Occipital lobe (tissue), 2 donors: ENCODE results near the gene TEKT2. TPM values are rescaled to one million over a fixed set of nuclear protein-coding genes. Genes with fewer than 3 reads are reported as not detected.

Experiments used
- DNase-seq: peaks from one replicate; lab custom pipeline; 2025; lab: John Stamatoyannopoulos, UW
- total RNA-seq: library from RNA; depleted of rRNA; stranded (reverse); fragments of >200 nt; gene quantifications from one replicate; pipeline ENCODE4 v1.2.3, GENCODE V29; 2014

The TEKT2 gene, protein sequence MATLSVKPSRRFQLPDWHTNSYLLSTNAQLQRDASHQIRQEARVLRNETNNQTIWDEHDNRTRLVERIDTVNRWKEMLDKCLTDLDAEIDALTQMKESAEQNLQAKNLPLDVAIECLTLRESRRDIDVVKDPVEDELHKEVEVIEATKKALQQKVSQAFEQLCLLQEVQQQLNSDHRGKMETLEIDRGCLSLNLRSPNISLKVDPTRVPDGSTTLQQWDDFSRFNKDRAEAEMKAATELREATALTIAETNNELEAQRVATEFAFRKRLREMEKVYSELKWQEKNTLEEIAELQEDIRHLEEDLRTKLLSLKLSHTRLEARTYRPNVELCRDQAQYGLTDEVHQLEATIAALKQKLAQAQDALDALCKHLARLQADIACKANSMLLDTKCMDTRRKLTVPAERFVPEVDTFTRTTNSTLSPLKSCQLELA
- 9.2 TPM for total RNA-seq

DNA sequence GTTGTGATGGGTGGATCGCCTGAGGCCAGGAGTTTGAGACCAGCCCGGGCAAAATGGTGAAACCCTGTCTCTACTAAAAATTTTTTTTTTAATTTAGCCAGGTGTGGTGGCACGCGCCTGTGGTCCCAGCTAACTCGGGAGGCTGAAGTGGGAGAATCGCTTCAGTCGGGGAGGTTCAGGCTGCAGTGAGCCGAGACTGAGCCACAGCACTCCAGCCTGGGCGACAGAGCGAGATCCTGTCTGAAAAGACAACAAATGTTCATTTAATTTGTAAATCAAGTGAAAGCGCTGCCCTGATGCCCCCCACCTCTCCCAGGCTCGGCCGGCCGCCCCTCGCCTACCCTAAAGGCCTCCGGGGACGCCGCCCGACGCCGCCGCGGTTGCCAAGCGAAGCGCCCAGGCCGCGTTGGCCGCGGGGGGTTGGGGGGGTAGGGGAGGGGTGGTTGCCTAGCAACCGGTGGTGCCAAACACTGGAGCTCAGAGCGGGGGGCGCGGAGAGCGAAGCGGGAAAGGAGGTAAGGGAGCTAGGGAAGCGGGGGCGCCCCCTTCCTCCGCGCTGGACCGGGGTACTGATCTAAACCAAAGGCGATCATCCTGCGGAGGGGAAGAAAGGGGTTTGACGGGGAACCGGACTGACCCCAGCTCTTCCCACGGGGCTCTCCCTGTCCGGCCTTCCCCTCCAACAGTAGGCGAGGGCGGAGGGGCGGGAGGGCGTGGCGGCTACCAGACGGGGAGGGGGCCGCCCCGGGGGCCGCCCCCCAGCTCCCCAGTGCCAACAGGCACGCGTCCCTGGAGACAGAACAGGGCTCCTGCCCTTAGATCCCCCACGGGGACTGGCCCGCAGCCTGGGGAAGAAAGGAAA, at the start of gene TEKT2:
TSS of gene TEKT2 (plus strand) at position 460 of the 862 bp plus-strand sequence. CDS start 828 bp downstream, outside the sequence.
- no peak for DNase-seq

DNA sequence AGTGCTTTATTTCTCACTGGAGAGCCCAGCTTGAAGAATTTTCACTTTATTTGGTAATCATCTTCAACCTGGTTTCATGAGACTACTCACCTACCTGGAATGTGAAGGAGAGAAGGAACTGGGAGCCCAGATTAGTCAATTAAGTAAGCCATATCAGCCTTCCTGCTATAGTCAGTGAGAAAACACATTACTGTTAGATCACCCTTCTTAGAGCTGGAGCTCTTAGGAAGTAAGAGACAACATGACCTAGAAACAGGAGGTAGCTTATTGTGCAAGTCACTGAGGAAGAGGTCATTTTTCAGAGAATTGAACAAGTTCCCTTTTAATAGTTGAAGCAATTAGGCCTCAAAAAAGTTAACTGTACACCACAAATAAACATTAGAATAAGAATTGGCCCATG, 49.2 kb upstream of the TEKT2 start:
- no peak for DNase-seq

DNA sequence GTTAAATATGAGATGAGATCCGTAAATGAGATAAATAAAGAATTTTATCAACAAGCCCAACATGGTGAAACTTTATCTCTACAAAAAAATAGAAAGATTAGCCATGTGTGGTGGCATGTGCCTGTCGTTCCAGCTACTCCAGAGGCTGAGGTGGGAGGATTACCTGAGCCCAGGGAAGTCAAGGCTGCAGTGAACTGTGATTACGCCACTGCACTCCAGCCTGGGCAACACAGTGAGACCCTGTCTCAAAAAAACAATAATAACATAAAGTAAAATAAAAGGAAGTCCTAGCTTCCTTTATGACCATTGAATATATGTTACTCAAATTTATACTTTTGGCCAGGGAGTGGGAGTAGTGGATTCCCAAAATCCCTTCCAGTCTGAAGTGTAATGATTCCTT, 48.7 kb upstream of the TEKT2 start:
- no peak for DNase-seq

DNA sequence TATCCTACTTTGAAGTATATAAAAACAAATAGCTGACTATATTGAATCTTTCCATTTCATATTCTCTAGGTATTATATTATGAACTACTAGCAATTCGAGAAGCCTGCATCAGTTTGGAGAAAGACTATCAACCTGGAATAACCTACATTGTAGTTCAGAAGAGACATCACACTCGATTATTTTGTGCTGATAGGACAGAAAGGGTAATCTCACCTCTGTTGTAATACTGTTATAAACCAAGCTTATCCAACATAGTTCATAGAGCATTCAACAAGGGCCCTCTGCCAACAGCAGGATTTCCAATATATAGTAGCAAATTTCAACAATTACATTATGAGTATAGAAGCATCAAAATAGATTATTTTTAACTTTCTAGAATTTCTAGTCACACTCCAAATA, 43.7 kb upstream of the TEKT2 start:
- no peak for DNase-seq

DNA sequence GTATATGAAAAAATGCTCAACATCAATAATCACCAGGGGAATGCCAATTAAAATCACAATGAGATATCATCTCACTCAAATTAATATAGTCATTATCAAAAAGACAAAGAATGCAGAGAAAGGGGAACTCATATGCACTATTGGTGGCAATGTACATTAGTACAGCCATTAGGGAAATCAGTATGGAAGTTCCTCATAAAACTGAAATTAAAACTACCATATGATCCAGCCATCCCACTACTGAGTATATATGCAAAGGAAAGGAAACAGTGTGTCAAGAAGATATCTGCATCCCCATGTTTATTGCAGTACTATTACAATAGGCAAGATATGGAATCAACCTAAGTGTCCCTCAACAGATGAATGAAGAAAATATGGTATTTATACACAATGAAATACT, 32.1 kb upstream of the TEKT2 start:
- DNase-seq, result no peak

DNA sequence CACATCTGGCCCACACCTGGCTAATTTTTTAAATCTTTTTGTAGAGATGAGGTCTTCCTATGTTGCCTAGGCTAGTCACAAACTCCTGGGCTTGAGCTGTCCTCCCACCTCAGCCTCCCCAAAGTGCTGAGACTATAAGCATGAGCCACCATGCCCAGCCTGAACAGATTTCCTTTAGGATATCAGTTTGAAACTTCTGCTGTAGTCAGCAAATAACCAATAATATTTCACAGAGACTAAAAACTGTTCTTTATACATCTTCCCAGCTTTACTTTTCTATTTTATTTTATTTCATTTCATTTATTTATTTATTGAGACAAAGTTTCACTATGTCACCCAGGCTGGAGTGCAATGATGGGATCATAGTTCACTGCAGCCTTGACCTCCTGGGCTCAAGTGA, 29.9 kb upstream of the TEKT2 start:
- DNase-seq, result no peak

DNA sequence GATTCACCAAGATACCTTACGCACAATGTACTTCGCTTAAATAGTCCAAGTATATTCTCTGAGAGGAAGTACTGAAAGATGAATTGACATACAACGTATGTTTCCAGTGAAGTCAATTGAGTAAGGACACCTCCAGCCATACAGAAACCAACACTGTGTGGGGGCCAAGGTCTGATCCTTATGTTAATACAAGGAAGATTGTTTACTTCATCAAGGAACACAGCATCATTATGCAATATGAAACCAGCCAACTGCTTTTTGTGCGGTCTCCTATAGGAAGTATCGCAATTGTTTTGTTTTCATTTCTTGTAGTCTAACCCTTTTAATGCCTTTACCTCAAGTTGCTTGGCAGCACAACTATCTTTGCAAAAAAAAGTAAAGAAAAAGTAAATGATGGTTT, 28.2 kb upstream of the TEKT2 start:
- DNase-seq, result no peak

DNA sequence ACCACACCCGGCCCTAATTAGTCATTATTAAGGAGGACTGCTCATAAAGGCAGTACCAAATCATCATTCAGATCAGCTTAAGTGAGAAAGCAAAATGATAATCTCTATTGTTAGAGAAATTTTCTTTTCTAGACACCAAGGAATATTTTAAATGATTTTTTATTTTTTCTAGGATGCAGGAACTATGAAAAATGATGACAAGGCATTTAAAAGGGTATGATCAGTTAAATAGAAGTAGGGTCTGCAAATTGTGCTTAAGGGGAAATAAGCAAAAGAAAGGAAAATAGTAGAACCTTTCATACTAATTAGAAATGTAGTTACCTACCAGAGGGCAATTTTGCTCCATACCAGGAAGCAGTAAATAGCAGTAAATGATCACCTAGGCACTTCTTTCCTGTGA, 21.6 kb upstream of the TEKT2 start:
- no peak for DNase-seq

DNA sequence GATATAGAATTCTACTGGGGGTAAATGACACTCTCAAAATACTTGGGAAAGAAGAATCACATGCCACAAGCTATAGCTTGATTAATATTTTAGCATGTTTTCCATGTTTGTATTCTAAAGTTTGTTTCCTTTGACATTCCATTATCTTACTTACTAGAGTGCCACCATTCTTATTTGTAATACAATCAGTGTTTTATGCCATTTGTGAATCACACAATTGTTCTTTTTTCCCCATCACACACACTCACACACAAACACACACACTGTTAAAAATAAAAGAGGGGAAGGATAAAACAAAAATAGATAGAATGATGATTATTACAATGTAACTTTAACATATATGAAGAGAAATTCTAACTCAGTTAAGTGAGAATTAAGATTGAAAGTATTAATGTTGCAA, 16.0 kb upstream of the TEKT2 start:
- DNase-seq, result no peak

DNA sequence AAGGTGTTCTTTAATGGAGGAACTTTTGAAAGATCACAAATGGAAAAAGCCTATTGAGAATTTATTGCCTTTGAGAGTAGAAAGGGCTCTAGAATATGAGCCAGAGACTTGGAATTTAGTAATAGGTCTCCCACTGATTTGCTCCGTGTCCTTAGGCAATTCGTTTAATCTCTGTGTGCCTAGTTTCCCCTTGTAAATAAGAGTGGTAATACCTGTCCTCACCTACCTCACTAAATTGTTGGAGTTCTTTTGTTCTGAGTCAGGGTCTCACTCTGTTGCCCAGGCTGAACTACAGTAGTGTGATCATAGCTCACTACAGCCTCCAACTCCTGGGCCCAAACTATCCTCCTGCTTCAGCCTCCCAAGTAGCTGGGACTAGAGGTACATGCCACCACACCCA, 15.0 kb upstream of the TEKT2 start:
- DNase-seq, result no peak

DNA sequence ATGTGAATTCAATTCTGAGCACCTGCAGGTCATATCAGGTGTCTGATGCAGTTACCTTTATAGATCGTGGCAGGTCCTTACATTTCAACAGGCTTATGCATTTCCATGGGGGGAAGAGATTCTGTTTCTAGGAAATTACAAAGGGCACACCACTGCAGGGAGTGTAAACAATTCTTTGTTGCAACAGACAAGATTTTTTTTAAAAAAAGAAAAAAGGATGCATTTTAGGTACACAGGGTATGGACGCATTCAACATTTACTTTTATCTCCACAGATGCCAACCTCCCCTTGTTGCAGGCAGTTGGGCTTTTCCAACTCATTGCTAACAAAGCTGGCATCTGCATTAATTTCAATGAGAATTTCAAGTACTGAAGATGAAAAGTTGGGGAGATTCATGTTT, 13.5 kb upstream of the TEKT2 start:
- DNase-seq, result no peak

DNA sequence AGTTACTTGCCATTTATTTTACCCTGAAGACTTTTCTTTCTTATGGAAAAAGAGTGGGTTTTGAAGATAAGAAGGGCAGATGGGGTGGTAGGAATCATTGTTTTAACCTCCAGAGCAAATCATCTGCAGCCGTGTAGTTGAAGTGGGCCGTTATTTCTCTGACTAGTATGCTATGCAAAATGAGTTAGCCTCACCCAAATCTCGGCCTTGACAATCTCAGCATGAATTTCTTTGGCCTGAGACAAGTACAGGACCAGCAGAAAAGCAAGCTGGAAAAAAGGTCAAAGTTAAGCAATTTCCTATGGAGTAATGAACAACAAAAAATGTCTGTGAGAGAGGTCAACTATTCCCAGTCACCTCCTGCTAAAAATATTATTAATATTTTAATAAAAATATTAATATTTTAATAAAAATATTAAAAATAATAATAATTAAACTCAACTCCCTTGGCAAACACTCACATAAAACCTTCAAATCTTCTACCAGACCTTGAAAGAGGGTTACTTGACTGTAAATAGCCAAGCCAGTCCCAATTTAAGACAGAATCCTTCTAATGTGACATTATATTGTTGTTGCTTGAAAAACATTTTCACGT, 6.8 kb upstream of the TEKT2 start:
- no peak for DNase-seq

DNA sequence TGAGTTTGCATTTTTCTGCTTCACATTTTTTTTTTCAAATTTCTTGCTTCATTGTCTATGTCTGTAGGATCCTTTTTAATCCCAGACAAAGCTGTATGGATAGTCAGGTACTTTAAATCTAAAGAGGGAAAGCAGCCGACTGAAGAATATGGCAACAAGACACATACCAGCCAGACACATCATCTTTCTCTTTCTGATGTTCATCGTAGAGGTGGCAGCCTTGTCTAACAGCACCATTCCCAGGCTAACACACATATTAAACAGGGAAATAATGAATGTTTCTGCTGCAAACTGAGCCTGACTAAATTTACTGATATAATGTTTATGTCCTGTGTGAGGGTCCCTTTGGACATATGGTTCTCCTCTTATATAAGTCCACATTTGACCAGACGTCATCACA, 3.7 kb upstream of the TEKT2 start:
- no peak for DNase-seq

DNA sequence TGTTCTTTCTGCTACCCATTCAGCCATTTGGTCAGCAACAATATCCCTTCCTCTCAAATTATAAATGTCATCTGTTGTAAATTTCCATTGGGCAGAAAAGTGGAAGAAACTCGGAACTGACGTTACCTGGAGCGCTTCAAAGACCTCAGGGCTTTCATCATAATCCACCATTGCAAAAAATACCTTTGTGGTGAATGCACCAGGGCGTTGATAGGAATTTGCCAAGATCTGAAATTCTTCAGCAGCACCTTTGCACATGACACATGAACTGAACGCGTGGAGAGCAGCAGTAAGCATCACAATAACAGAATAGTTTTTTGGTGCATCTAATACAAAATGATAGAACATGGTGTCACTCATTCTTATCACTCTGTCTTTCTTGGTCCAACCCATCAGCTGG, 3.1 kb upstream of the TEKT2 start:
- DNase-seq, result no peak

DNA sequence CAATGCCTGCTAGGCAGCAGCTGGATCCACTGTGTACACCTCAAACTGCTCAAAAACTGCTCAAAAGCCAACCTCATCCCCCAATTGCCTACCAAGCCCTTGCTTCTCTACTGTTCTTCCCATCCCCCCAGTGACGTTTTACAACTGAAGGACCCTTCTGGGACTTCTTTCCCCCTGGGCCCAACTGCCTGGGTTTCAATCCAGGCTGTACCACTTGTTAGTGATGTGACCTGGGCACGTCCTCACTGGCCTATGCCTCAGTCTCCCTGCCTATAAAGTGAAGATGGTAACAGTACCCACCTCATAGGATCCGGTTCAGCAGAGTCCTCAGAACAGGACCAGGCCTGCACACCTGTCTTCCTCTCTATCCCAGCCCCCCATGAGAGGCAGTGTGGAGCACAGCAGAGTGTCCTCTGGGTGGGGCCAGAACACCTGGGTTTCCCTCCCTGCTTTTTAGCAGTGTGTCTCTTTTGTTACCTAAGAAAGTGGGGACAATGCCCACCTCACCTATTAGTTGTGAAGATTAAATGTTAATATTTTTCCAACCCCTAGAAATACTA, 1.9 kb upstream of the TEKT2 start:
- no peak for DNase-seq

DNA sequence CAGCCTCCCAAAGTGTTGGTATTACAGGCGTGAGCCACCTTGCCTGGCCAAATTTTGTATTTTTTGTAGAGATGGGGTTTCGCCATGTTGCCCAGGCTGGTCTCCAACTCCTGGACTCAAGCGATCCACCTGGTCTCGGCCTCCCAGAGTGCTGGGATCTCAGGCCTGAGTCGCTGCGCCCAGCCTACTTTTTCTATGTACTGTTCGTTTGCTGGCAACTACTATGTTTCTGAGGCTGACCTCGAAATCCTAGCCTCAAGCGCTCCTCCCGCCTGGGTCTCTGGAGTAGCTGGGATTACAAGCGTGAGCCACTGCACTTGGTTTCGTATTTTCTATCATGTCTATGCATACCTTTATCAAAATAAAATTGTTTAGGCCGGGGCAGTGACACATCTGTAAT, 675 bp upstream of the TEKT2 start:
- no peak for DNase-seq

DNA sequence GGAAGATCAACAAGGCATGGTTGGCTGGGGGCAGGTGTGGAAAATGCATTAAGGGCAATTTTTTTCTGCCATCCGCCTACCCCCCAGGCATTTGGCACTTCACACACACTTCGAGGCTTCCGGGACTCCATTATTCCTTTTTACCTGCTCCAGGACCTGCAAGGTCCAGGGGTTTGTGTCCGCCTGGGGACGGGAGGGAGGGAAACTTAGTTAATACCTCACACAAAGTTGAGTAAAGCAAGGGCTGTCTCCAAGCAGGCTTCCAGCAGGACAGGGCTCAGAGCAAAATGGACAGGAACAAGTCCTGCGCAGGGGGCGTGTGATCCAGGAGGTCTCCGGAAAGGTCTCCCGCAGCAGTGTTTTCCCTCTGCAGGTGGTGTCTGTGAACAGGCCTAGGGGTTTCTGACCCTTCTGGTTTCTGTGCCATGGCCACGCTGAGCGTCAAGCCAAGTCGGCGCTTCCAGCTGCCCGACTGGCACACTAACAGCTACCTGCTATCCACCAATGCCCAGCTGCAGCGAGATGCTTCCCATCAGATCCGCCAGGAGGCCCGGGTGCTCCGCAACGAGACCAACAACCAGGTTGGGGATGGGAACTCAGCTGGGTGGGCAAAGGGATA, 712 bp downstream of the TEKT2 start:
- DNase-seq, result no peak

DNA sequence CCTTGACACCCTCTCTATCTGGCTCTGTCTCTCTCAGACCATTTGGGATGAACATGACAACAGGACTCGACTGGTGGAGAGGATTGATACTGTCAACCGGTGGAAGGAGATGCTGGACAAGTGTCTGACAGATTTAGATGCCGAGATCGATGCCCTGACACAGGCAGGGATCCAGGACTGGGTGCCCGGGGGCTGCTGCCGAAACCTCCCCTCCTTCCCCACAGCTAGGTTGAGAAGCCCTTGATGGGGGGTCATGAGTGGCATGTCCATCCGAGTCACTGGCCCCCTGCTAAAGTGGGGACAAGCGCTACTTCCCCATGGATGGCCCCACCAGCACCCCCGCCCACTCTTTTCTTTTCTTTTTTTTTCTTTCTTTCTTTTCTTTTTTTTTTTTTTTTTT, 1.2 kb downstream of the TEKT2 start:
- no peak for DNase-seq

DNA sequence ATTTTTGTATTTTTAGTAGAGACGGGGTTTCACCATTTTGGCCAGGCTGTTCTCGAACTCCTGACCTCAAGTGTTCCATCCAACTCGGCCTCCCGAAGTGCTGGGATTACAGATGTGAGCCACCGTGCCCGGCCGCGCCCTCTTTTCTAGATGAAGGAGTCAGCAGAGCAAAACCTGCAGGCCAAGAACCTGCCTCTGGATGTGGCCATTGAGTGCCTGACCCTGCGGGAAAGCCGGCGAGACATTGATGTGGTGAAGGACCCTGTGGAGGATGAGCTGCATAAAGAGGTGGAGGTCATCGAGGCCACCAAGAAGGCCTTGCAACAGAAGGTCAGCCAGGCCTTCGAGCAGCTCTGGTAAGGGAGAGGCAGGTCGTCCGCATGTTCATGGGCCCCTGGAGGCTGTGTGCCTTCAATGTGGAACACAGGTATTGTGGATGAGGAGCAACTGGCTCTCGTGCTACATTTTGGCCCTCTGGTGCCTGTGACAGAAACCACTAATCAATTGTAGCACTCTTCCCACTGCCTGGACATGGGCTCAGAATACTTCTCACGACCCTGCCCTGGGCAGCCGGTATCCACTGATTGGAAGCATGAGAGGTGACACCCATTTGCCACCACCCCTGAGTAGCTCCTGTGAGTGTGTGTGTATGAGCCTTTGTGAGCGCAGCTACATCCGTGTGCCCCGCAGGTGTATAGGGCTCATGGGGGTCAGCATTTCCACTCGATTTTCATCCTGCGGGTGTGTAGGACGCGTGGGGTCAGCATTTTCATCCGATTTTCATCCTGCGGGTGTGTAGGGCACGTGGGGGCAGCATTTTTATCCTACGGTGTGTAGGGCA, 2.0 kb downstream of the TEKT2 start:
- no peak for DNase-seq

DNA sequence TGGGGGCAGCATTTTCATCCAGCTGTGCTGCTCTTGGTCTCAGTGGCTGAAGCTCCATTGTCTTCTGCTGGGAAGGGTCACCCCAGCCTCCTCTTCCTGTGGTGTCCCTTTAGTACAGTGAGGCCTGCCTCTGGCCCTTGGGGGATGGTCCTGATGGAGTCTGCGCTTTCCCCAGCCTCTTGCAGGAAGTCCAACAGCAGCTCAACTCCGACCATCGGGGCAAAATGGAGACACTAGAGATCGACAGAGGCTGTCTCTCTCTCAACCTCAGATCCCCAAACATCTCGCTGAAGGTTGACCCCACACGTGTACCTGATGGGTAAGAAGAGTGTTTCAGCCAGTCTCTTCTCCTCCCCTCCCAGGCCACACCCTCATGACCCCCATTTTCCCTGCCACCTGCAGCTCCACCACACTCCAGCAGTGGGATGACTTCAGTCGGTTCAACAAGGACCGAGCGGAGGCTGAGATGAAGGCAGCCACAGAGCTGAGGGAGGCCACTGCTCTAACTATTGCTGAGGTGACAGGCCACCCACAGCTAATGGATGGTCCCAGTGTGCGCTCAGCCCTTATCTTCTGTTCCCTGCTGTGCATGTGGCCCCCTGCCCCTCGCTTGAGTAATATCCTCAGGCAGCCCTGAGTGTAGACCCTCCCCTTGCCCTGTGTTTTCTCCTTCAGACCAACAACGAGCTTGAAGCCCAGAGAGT, 2.8 kb downstream of the TEKT2 start:
- DNase-seq, result no peak
